Medulla oblongata (tissue), 1 donor: Measurements from ENCODE around the gene MYL10.

Experiments used
- DNase-seq: peaks from one replicate; pipeline ENCODE4 v3.0.0-alpha.2; 2015; ENCODE audit errors: extremely low spot score

The MYL10 gene

GRCh38 chr7:101629171-101629570 is at the start of gene MYL10:
TSS of gene MYL10 (minus strand) at chr7:101629296. CDS start at chr7:101629118, 178 bp downstream.
- DNase-seq = no peak

GRCh38 chr7:101678658-101679057 is 49.6 kb upstream of the MYL10 start:
- no peak for DNase-seq

GRCh38 chr7:101677797-101678479 is 48.8 kb upstream of the MYL10 start:
- no peak for DNase-seq

- DNase-seq = no peak
Observed at GRCh38 chr7:101677391-101677790, 48.3 kb upstream of the MYL10 start.

GRCh38 chr7:101676956-101677355 is 47.9 kb upstream of the MYL10 start:
- no peak for DNase-seq

GRCh38 chr7:101676062-101676598 is 47.0 kb upstream of the MYL10 start:
- DNase-seq = no peak

GRCh38 chr7:101674439-101674838 is 45.3 kb upstream of the MYL10 start:
- no peak for DNase-seq

GRCh38 chr7:101673951-101674350 is 44.9 kb upstream of the MYL10 start:
- DNase-seq = no peak

GRCh38 chr7:101673315-101673714 is 44.2 kb upstream of the MYL10 start:
- no peak for DNase-seq

GRCh38 chr7:101671371-101672356 is 42.6 kb upstream of the MYL10 start:
- DNase-seq = no peak

- no peak for DNase-seq
Observed at GRCh38 chr7:101669307-101669706, 40.2 kb upstream of the MYL10 start.

- no peak for DNase-seq
Observed at GRCh38 chr7:101668726-101669125, 39.6 kb upstream of the MYL10 start.

GRCh38 chr7:101667920-101668319 is 38.8 kb upstream of the MYL10 start:
- no peak for DNase-seq

GRCh38 chr7:101667399-101667798 is 38.3 kb upstream of the MYL10 start:
- DNase-seq = no peak

GRCh38 chr7:101666741-101667140 is 37.6 kb upstream of the MYL10 start:
- DNase-seq = no peak

GRCh38 chr7:101666293-101666692 is 37.2 kb upstream of the MYL10 start:
- DNase-seq = no peak

GRCh38 chr7:101664893-101665471 is 35.9 kb upstream of the MYL10 start:
- DNase-seq = no peak

GRCh38 chr7:101664436-101664835 is 35.3 kb upstream of the MYL10 start:
- DNase-seq = no peak

- no peak for DNase-seq
Observed at GRCh38 chr7:101663747-101664146, 34.7 kb upstream of the MYL10 start.

- DNase-seq = no peak
Observed at GRCh38 chr7:101662447-101662998, 33.4 kb upstream of the MYL10 start.

GRCh38 chr7:101659706-101660105 is 30.6 kb upstream of the MYL10 start:
- DNase-seq = no peak

GRCh38 chr7:101657171-101657570 is 28.1 kb upstream of the MYL10 start:
- DNase-seq = no peak
